H1 (cell line): ENCODE data around the gene G6PC3. TPM values are rescaled to one million over a fixed set of nuclear protein-coding genes. Genes with fewer than 3 reads are reported as not detected.

Experiments
- CTCF ChIA-PET: fragments of 300-600 bp; sonication (Branson Sonifier 250); formaldehyde crosslinking; loops from one replicate; lab custom pipeline; 2021; ENCODE audit not compliant: partially characterized antibody; lab: Charles Lee
- POLR2A ChIA-PET: fragments of 300-600 bp; sonication (Branson Sonifier 250); formaldehyde crosslinking; loops from one replicate; lab custom pipeline; 2021; ENCODE audit warnings: inconsistent platforms; ENCODE audit not compliant: partially characterized antibody; lab: Charles Lee
- DNase-seq, 2 experiments: peaks; one replicate each; pipeline versions ENCODE4 v3.0.0 to v3.0.0-alpha.2; 2010 to 2022; ENCODE audit warnings: low spot score in 2 of 2, low read depth in 1 of 2, mixed read lengths in 1 of 2
- FAIRE-seq: peaks from 2 replicates; lab custom pipeline; 2011; peaks lifted over from hg19 to GRCh38; lab: Jason Lieb, UNC
- H2AFZ ChIP-seq: 2 replicates; pipeline ENCODE4 v1.8.1; 2012; ENCODE audit warnings: low read length, inconsistent platforms
- H2AK5ac ChIP-seq: 2 replicates; pipeline ENCODE4 v1.6.1; 2013; ENCODE audit warnings: low read depth, low read length
- H2BK120ac ChIP-seq: replicated peaks from 2 replicates; pipeline ENCODE3; 2013; ENCODE audit warnings: low read depth, low read length, inconsistent platforms
- H2BK12ac ChIP-seq: 2 replicates; pipeline ENCODE4 v1.6.1; 2013; ENCODE audit warnings: low read depth, low read length
- H2BK15ac ChIP-seq: 2 replicates; pipeline ENCODE4 v1.6.1; 2013; ENCODE audit warnings: low read length
- H2BK20ac ChIP-seq: 2 replicates; pipeline ENCODE4 v1.6.1; 2013; ENCODE audit warnings: low read length
- H2BK5ac ChIP-seq: 2 replicates; pipeline ENCODE4 v1.6.1; 2013; ENCODE audit warnings: low read depth, low read length
- H3K14ac ChIP-seq: 2 replicates; pipeline ENCODE4 v1.6.1; 2013; ENCODE audit warnings: inconsistent platforms; ENCODE audit not compliant: insufficient read length
- H3K18ac ChIP-seq: 2 replicates; pipeline ENCODE4 v1.6.1; 2013; ENCODE audit warnings: low read length; ENCODE audit errors: extremely low read depth
- H3K23ac ChIP-seq: 2 replicates; pipeline ENCODE4 v1.6.1; 2013; ENCODE audit warnings: inconsistent platforms; ENCODE audit not compliant: insufficient read length
- H3K23me2 ChIP-seq: 2 replicates; pipeline ENCODE4 v1.6.1; 2013; ENCODE audit warnings: low read depth, low read length
- H3K27ac ChIP-seq: 2 replicates; pipeline ENCODE4 v1.6.1; 2011; ENCODE audit warnings: low read depth, low read length, inconsistent platforms
- H3K27me3 ChIP-seq, 4 experiments: replicated peaks in 1 of 4; 1 replicate in 1 of 4; 2 replicates in 3 of 4; pipeline versions ENCODE4 v1.6.1 to v1.8.1; 2011 to 2013; ENCODE audit warnings: low read length in 3 of 4, mild to moderate bottlenecking in 3 of 4, inconsistent platforms in 2 of 4, mixed read lengths in 2 of 4, moderate library complexity in 1 of 4; ENCODE audit not compliant: control insufficient read depth in 3 of 4, insufficient read depth in 3 of 4; ENCODE audit errors: extremely low read depth in 1 of 4
- H3K36me3 ChIP-seq, 4 experiments: 2 replicates each; pipeline versions ENCODE4 v1.6.1 to v1.8.1; 2011 to 2013; ENCODE audit warnings: mild to moderate bottlenecking in 4 of 4, low read length in 3 of 4, moderate library complexity in 2 of 4, control low read depth in 1 of 4, inconsistent platforms in 1 of 4; ENCODE audit not compliant: insufficient read depth in 4 of 4, control insufficient read depth in 2 of 4
- H3K4ac ChIP-seq: replicated peaks from 2 replicates; pipeline ENCODE3; 2013; ENCODE audit warnings: low read length, low read depth, mixed read lengths, inconsistent platforms; ENCODE audit not compliant: insufficient read length
- H3K4me1 ChIP-seq, 4 experiments: replicated peaks in 1 of 4; 1 replicate in 1 of 4; 2 replicates in 3 of 4; pipeline versions ENCODE4 v1.6.1 to v1.8.1; 2011 to 2013; ENCODE audit warnings: low read length in 3 of 4, inconsistent platforms in 2 of 4, mixed read lengths in 1 of 4; ENCODE audit not compliant: insufficient read depth in 4 of 4, control insufficient read depth in 3 of 4
- H3K4me2 ChIP-seq, 2 experiments: 2 replicates each; pipeline versions ENCODE4 v1.6.1 to v1.8.1; 2011 to 2013; ENCODE audit warnings: low read depth in 2 of 2, low read length in 2 of 2, control low read depth in 1 of 2, inconsistent platforms in 1 of 2, mild to moderate bottlenecking in 1 of 2; ENCODE audit not compliant: insufficient read depth in 1 of 2
- H3K4me3 ChIP-seq, 4 experiments: fragments of 200-600, 300-600 bp in 1 of 4; sonication (generic), shearing (Covaris generic), sonication (Bioruptor Twin) in 1 of 4; 2 replicates each; pipeline versions ENCODE4 v1.5.1 to v1.8.1; 2011 to 2016; ENCODE audit warnings: low read length in 4 of 4, low read depth in 3 of 4, control low read depth in 2 of 4, inconsistent platforms in 2 of 4, mild to moderate bottlenecking in 2 of 4, mixed read lengths in 1 of 4, moderate library complexity in 1 of 4; ENCODE audit not compliant: insufficient read depth in 2 of 4; ENCODE audit errors: extremely low read depth in 1 of 4
- H3K56ac ChIP-seq: replicated peaks from 2 replicates; pipeline ENCODE3; 2013; ENCODE audit warnings: low read depth, mild to moderate bottlenecking, mixed read lengths, low read length, inconsistent platforms; ENCODE audit not compliant: insufficient read length
- H3K79me1 ChIP-seq: 2 replicates; pipeline ENCODE4 v1.6.1; 2013; ENCODE audit warnings: low read depth, low read length, control low read depth
- H3K79me2 ChIP-seq, 2 experiments: 2 replicates each; pipeline versions ENCODE4 v1.6.1 to v1.8.1; 2012 to 2013; ENCODE audit warnings: low read length in 2 of 2, mild to moderate bottlenecking in 2 of 2, inconsistent platforms in 1 of 2; ENCODE audit not compliant: insufficient read depth in 2 of 2, control insufficient read depth in 1 of 2
- H3K9ac ChIP-seq, 4 experiments: replicated peaks in 1 of 4; 1 replicate in 1 of 4; 2 replicates in 3 of 4; pipeline versions ENCODE4 v1.6.1 to v1.8.1; 2011 to 2013; ENCODE audit warnings: low read depth in 3 of 4, low read length in 3 of 4, control low read depth in 2 of 4, mild to moderate bottlenecking in 2 of 4, moderate library complexity in 2 of 4, inconsistent platforms in 1 of 4; ENCODE audit errors: extremely low read depth in 1 of 4
- H3K9me3 ChIP-seq, 2 experiments: 2 replicates each; pipeline versions ENCODE4 v1.6.1 to v1.8.1; 2012 to 2013; ENCODE audit warnings: mild to moderate bottlenecking in 2 of 2, moderate library complexity in 2 of 2, control low read depth in 1 of 2, inconsistent platforms in 1 of 2, low read depth in 1 of 2, low read length in 1 of 2, mixed read lengths in 1 of 2; ENCODE audit not compliant: insufficient read depth in 2 of 2
- H4K20me1 ChIP-seq, 2 experiments: replicated peaks in 1 of 2; 2 replicates each; pipeline versions ENCODE3 to v1.8.1; 2011 to 2013; ENCODE audit warnings: inconsistent platforms in 2 of 2, low read length in 2 of 2, mild to moderate bottlenecking in 1 of 2; ENCODE audit not compliant: insufficient read depth in 2 of 2, control insufficient read depth in 1 of 2
- H4K5ac ChIP-seq: 2 replicates; pipeline ENCODE4 v1.6.1; 2013; ENCODE audit warnings: low read length, low read depth, mixed read lengths, inconsistent platforms; ENCODE audit not compliant: insufficient read length
- H4K8ac ChIP-seq: 2 replicates; pipeline ENCODE4 v1.8.0; 2013; ENCODE audit warnings: mild to moderate bottlenecking, moderate library complexity, low read length, inconsistent platforms; ENCODE audit not compliant: insufficient read depth; ENCODE audit errors: extremely low read depth
- H4K91ac ChIP-seq: replicated peaks from 2 replicates; pipeline ENCODE3; 2013; ENCODE audit warnings: low read length, mixed read lengths, inconsistent platforms; ENCODE audit not compliant: insufficient read length
- ASH2L ChIP-seq: fragments of 200-600, 300-600 bp; sonication (generic); IDR thresholded peaks from one replicate; pipeline ENCODE4 v1.7.1; 2017; ENCODE audit warnings: low read length
- ATF2 ChIP-seq: IDR thresholded peaks from 2 replicates; pipeline ENCODE4 v1.6.1; 2012; ENCODE audit warnings: low read length, inconsistent platforms
- EGR1 ChIP-seq: IDR thresholded peaks from 2 replicates; pipeline ENCODE4 v1.6.1; 2011; ENCODE audit warnings: low read depth, low read length, borderline replicate concordance
- EZH2 ChIP-seq: fragments of 200-600 bp; sonication (generic); IDR thresholded peaks from 2 replicates; pipeline ENCODE4 v1.7.1; 2012; ENCODE audit warnings: low read depth, mild to moderate bottlenecking, moderate library complexity, low read length, inconsistent platforms; ENCODE audit not compliant: severe bottlenecking
- FOSL1 ChIP-seq: IDR thresholded peaks from 2 replicates; pipeline ENCODE4 v1.6.1; 2011; ENCODE audit warnings: mild to moderate bottlenecking, low read depth, low read length, moderate library complexity; ENCODE audit not compliant: insufficient read depth
- NRF1 ChIP-seq: IDR thresholded peaks from 2 replicates; pipeline ENCODE4 v1.6.1; 2011; ENCODE audit warnings: mild to moderate bottlenecking, low read depth, low read length, improper control_type of control experiment
- POU5F1 ChIP-seq: IDR thresholded peaks from 2 replicates; pipeline ENCODE4 v1.6.1; 2011; ENCODE audit warnings: low read depth, mild to moderate bottlenecking, low read length, moderate library complexity
- RXRA ChIP-seq: IDR thresholded peaks from 2 replicates; pipeline ENCODE4 v1.6.1; 2011; ENCODE audit warnings: low read depth, mild to moderate bottlenecking, low read length, moderate library complexity; ENCODE audit not compliant: insufficient read depth
- WGBS, 2 experiments: shearing (Covaris generic) in 1 of 2; methylation state at CpG; one replicate each; pipeline versions ENCODE4 v1.1.6 to v1.1.7; 2013 to 2015; ENCODE audit warnings: low lambda C conversion rate in 2 of 2, mixed read lengths in 2 of 2, inconsistent platforms in 1 of 2, low coverage in 1 of 2, missing lambda C conversion rate in 1 of 2; ENCODE audit not compliant: insufficient replicate concordance in 2 of 2, insufficient coverage in 1 of 2, insufficient read length in 1 of 2; ENCODE audit errors: extremely low coverage in 1 of 2, missing lambda C conversion rate in 1 of 2; 5-methylcytosine and 5-hydroxymethylcytosine counted together
- polyA plus RNA-seq, 7 experiments: library from polyadenylated mRNA; depleted of rRNA in 3 of 7; stranded (reverse) in 5 of 7; unstranded in 2 of 7; fragments of >200 nt in 5 of 7; fragments of 200-250 nt in 2 of 7; gene quantifications; 1 replicate in 5 of 7; 2 replicates in 1 of 7; 4 replicates in 1 of 7; pipeline versions ENCODE4 v1.2.1 to v1.2.3, GENCODE V29; 2011 to 2013; ENCODE audit warnings: missing spikeins in 2 of 7, mixed read lengths in 2 of 7
- total RNA-seq: library from RNA; stranded (reverse); fragmentation: NEBNext Ultra II Directional; extraction: Animal tissue kit (Norgen Biotek cat#: 25700); gene quantifications from 2 replicates; pipeline ENCODE4 v1.2.1, GENCODE V29; 2021

Gene G6PC3
- total and polyA plus RNA-seq, 2 of the 8 experiments (the other 6 are each of a cell fraction or from before 2014, with no cell fraction given), result 104 to 343 TPM

- no peak overlapping the region for H4K5ac ChIP-seq
- no peaks in the 10 kb centered on the region for H3K9me3 ChIP-seq
- no peak overlapping the region for H2AK5ac ChIP-seq
- no peak overlapping the region for H2AFZ ChIP-seq
- H3K56ac ChIP-seq, result no peak overlapping the region
- peak overlapping the region; percentile 61; the same call in 1 of the 2 replicates for H2BK15ac ChIP-seq
- no peak for TF ChIP-seq ATF2
- no peak for TF ChIP-seq EZH2
- TF ChIP-seq EGR1, result no peak
- no peak for TF ChIP-seq NRF1
- TF ChIP-seq RXRA, result no peak
- TF ChIP-seq FOSL1, result no peak
- no peak for TF ChIP-seq ASH2L
- TF ChIP-seq POU5F1, result no peak
- no peak overlapping the region for H3K4me2 ChIP-seq
- ChIA-PET CTCF (interaction anchor here (0.9 to 34.4 kb wide), 3 partner anchors 9 to 21 kb away, joined by 3 to 638 read pairs (median 6); partner anchors contain the start of gene HDAC5), POLR2A (interaction anchor here (0.6 to 0.9 kb wide), 4 partner anchors 19 to 72 kb away, joined by 3 to 4 read pairs (median 4); partner anchors contain the start of gene LSM12)
- peak overlapping the region; percentile 60 for H2BK5ac ChIP-seq
- H3K23me2 ChIP-seq, result peaks cover 2% of the 10 kb centered on the region
- no peak overlapping the region for H3K23ac ChIP-seq
- 0 out of 2 replicates have a peak overlapping the region, but pooled peaks have one; percentile 9 for H2BK12ac ChIP-seq
- H4K20me1 ChIP-seq, result no peaks in the 10 kb centered on the region
- DNase-seq (no peak), FAIRE-seq (no peak)
- H3K27ac ChIP-seq, result no peak overlapping the region
- H3K18ac ChIP-seq, result no peak overlapping the region; the same call in 1 of the 2 replicates
- peaks cover 1 to 11% (median 6%) of the 10 kb centered on the region in 4 experiments for H3K4me1 ChIP-seq
- no peaks in the 10 kb centered on the region for H3K27me3 ChIP-seq
- H4K91ac ChIP-seq, result peak overlapping the region; percentile 56
- no peak overlapping the region for H2BK20ac ChIP-seq
- H3K4ac ChIP-seq, result no peak overlapping the region
- H3K9ac ChIP-seq, result no peak overlapping the region
- peaks cover 4 to 17% (median 13%) of the 10 kb centered on the region in 4 experiments; a peak in 6 of 8 replicates for H3K36me3 ChIP-seq
- peak overlapping the region; percentile 12; the same call in 1 of the 2 replicates for H4K8ac ChIP-seq
- H2BK120ac ChIP-seq, result no peak overlapping the region
- H3K14ac ChIP-seq, result no peak overlapping the region
- WGBS, 2 experiments, result 83% methylated on average over 21 of the region's 21 CpGs; no CpG with 5 or more reads in 1 of the 2 experiments
- no peaks in the 10 kb centered on the region; the same call in 1 of the 2 replicates for H3K79me1 ChIP-seq
- no peak overlapping the region for H3K4me3 ChIP-seq
- peaks cover 0 to 3% of the 10 kb centered on the region in 2 experiments; a peak in 1 of 4 replicates for H3K79me2 ChIP-seq
These were observed 22.8 kb downstream of the G6PC3 start for GRCh38 chr17:44093231-44093900.
